Measurements from ENCODE around the gene TBC1D22A. TPM values are rescaled to one million over a fixed set of nuclear protein-coding genes. Genes with fewer than 3 reads are reported as not detected.

Gene TBC1D22A
- total RNA-seq, 1 experiment from 2014 or later: 32.6 TPM

- H3K4me3 ChIP-seq (ENCODE audit: low read depth, low read length): no peak overlapping the region
- Mint-ChIP-seq H3K27ac (ENCODE audit: unreplicated experiment) (no peak overlapping the region), H3K4me1 (ENCODE audit: low read depth, unreplicated experiment) (no peaks in the 10 kb centered on the region), H3K9me3 (ENCODE audit: unreplicated experiment) (no peaks in the 10 kb centered on the region), H3K27me3 (ENCODE audit: insufficient read depth, unreplicated experiment) (no peaks in the 10 kb centered on the region), H3K36me3 (ENCODE audit: insufficient read depth, unreplicated experiment) (peaks cover 5% of the 10 kb centered on the region), H3K4me3 (ENCODE audit: unreplicated experiment) (no peak overlapping the region)
- no peak for DNase-seq
- ChIA-PET POLR2A (no interaction called here), CTCF (no interaction called here)
- H3K36me3 ChIP-seq (ENCODE audit: control insufficient read depth, insufficient read depth, low read length): no peaks in the 10 kb centered on the region
- no peaks in the 10 kb centered on the region for H3K27me3 ChIP-seq (replicated peaks; ENCODE audit: control insufficient read depth, insufficient read depth, low read length)
- intact Hi-C loops (cut with micrococcal nuclease; ENCODE audit: unreplicated experiment): no loop called here
- no peaks in the 10 kb centered on the region for H3K9me3 ChIP-seq
- TF ChIP-seq CTCF (IDR thresholded peaks at IDR 0.05; ENCODE audit: insufficient read depth in 1 of 2, low read depth in 1 of 2, low read length in 1 of 2, severe bottlenecking in 1 of 2, unreplicated experiment in 1 of 2): no peak
- no TSS peak for BruUV-seq (replicated peaks)
- no peaks in the 10 kb centered on the region for H3K4me1 ChIP-seq
Observed at GRCh38 chr22:47151064-47151463, 388.6 kb downstream of the TBC1D22A start.

GRCh38 chr22:47151490-47151889 is 389.0 kb downstream of the TBC1D22A start:
- no peak overlapping the region for H3K27ac Mint-ChIP-seq (ENCODE audit: unreplicated experiment)

GRCh38 chr22:47152236-47152635 is 389.8 kb downstream of the TBC1D22A start:
- TF ChIP-seq CTCF (IDR thresholded peaks at IDR 0.05; ENCODE audit: insufficient read depth in 1 of 2, low read depth in 1 of 2, low read length in 1 of 2, severe bottlenecking in 1 of 2, unreplicated experiment in 1 of 2): no peak
- no peak overlapping the region for H3K27ac Mint-ChIP-seq (ENCODE audit: unreplicated experiment)
- no peaks in the 10 kb centered on the region for H3K36me3 ChIP-seq (ENCODE audit: control insufficient read depth, insufficient read depth, low read length)
- no peaks in the 10 kb centered on the region for H3K9me3 ChIP-seq
- no TSS peak for BruUV-seq (replicated peaks)
- no peak overlapping the region for H3K4me3 Mint-ChIP-seq (ENCODE audit: unreplicated experiment)
- H3K36me3 Mint-ChIP-seq (ENCODE audit: insufficient read depth, unreplicated experiment): peaks cover 15% of the 10 kb centered on the region
- H3K4me1 Mint-ChIP-seq (ENCODE audit: low read depth, unreplicated experiment): no peaks in the 10 kb centered on the region
- H3K4me1 ChIP-seq: no peaks in the 10 kb centered on the region
- H3K27me3 ChIP-seq (replicated peaks; ENCODE audit: control insufficient read depth, insufficient read depth, low read length): no peaks in the 10 kb centered on the region
- no peaks in the 10 kb centered on the region for H3K9me3 Mint-ChIP-seq (ENCODE audit: unreplicated experiment)
- H3K4me3 ChIP-seq (ENCODE audit: low read depth, low read length): no peak overlapping the region
- intact Hi-C loops (cut with micrococcal nuclease; ENCODE audit: unreplicated experiment): no loop called here
- CTCF ChIA-PET: no interaction called here
- DNase-seq: no peak
- POLR2A ChIA-PET: no interaction called here
- H3K27me3 Mint-ChIP-seq (ENCODE audit: insufficient read depth, unreplicated experiment): no peaks in the 10 kb centered on the region

More at GRCh38 chr22:47151490-47151889, 389.0 kb downstream of the TBC1D22A start:
- Mint-ChIP-seq H3K36me3 (ENCODE audit: insufficient read depth, unreplicated experiment) (peaks cover 8% of the 10 kb centered on the region), H3K4me3 (ENCODE audit: unreplicated experiment) (no peak overlapping the region), H3K9me3 (ENCODE audit: unreplicated experiment) (no peaks in the 10 kb centered on the region), H3K4me1 (ENCODE audit: low read depth, unreplicated experiment) (no peaks in the 10 kb centered on the region), H3K27me3 (ENCODE audit: insufficient read depth, unreplicated experiment) (no peaks in the 10 kb centered on the region)
- TF ChIP-seq CTCF (IDR thresholded peaks at IDR 0.05; ENCODE audit: insufficient read depth in 1 of 2, low read depth in 1 of 2, low read length in 1 of 2, severe bottlenecking in 1 of 2, unreplicated experiment in 1 of 2): no peak
- ChIA-PET CTCF (no interaction called here), POLR2A (no interaction called here)
- H3K9me3 ChIP-seq: no peaks in the 10 kb centered on the region
- no peaks in the 10 kb centered on the region for H3K4me1 ChIP-seq
- H3K4me3 ChIP-seq (ENCODE audit: low read depth, low read length): no peak overlapping the region
- no TSS peak for BruUV-seq (replicated peaks)
- no peaks in the 10 kb centered on the region for H3K36me3 ChIP-seq (ENCODE audit: control insufficient read depth, insufficient read depth, low read length)
- DNase-seq: no peak
- intact Hi-C loops (cut with micrococcal nuclease; ENCODE audit: unreplicated experiment): no loop called here
- no peaks in the 10 kb centered on the region for H3K27me3 ChIP-seq (replicated peaks; ENCODE audit: control insufficient read depth, insufficient read depth, low read length)
